GM12878 (cell line): ENCODE data around the gene LSAMP. TPM values are rescaled to one million over a fixed set of nuclear protein-coding genes. Genes with fewer than 3 reads are reported as not detected.

Source experiments
- ATAC-seq: fragments of 200-7000 bp; cut with Tn5 transposase; 3 replicates; pipeline ENCODE4 v1.9.1; 2020; ENCODE audit warnings: mild to moderate bottlenecking, moderate library complexity
- BruUV-seq: library from RNA; stranded (reverse); fragments of 400-500 nt; replicated peaks from 2 replicates; lab custom pipeline; 2021; lab: Mats Ljungman, UMichigan
- CTCF ChIA-PET: fragments of 300-600 bp; sonication (Branson Sonifier 250); formaldehyde crosslinking; extraction: SDS; loops from one replicate; lab custom pipeline; 2021; ENCODE audit warnings: inconsistent platforms; lab: Yijun Ruan, JAX
- POLR2A ChIA-PET: fragments of 350-600 bp; formaldehyde crosslinking; extraction: SDS; loops from one replicate; lab custom pipeline; 2021; ENCODE audit warnings: inconsistent platforms; lab: Charles Lee
- RAD21 ChIA-PET: fragments of 300-600 bp; sonication (Branson Sonifier 250); formaldehyde crosslinking; loops from one replicate; lab custom pipeline; 2023; ENCODE audit warnings: antibody characterized with exemption; ENCODE audit not compliant: unreplicated experiment; lab: Charles Lee
- SMC1A ChIA-PET: fragments of 300-600 bp; sonication (Branson Sonifier 250); formaldehyde crosslinking; loops from one replicate; lab custom pipeline; 2023; ENCODE audit not compliant: unreplicated experiment, uncharacterized antibody; lab: Charles Lee
- DNase-seq: peaks from one replicate; pipeline ENCODE4 v3.0.0-alpha.2; 2011; ENCODE audit warnings: low read depth, low spot score
- FAIRE-seq: peaks from 3 replicates; lab custom pipeline; 2011; peaks lifted over from hg19 to GRCh38; lab: Jason Lieb, UNC
- H2AFZ ChIP-seq: 2 replicates; pipeline ENCODE4 v1.6.0; 2011; ENCODE audit warnings: low read depth, low read length, control low read depth; ENCODE audit not compliant: control insufficient read depth
- H3K27ac ChIP-seq: 2 replicates; pipeline ENCODE4 v1.5.1; 2011; ENCODE audit warnings: control low read depth; ENCODE audit not compliant: control insufficient read depth, insufficient read depth
- H3K27me3 ChIP-seq, 2 experiments: replicated peaks in 1 of 2; 2 replicates each; pipeline versions ENCODE4 v1.6.0 to v1.6.1; 2011; ENCODE audit warnings: low read length in 1 of 2; ENCODE audit not compliant: control insufficient read depth in 2 of 2, insufficient read depth in 2 of 2
- H3K36me3 ChIP-seq, 2 experiments: 2 replicates each; pipeline ENCODE4 v1.5.1; 2011; ENCODE audit warnings: low read length in 1 of 2; ENCODE audit not compliant: control insufficient read depth in 2 of 2, insufficient read depth in 2 of 2
- H3K4me1 ChIP-seq: 2 replicates; pipeline ENCODE4 v1.6.1; 2011; ENCODE audit warnings: mild to moderate bottlenecking, low read length, moderate library complexity, mixed read lengths; ENCODE audit not compliant: control insufficient read depth, insufficient read depth
- H3K4me2 ChIP-seq: 2 replicates; pipeline ENCODE4 v1.6.0; 2011; ENCODE audit warnings: control low read depth; ENCODE audit not compliant: control insufficient read depth, insufficient read depth
- H3K4me3 ChIP-seq: fragments of 200-600 bp; sonication (generic); 2 replicates; pipeline ENCODE4 v1.5.1; 2016
- H3K79me2 ChIP-seq: 2 replicates; pipeline ENCODE4 v1.6.0; 2011; ENCODE audit warnings: low read length; ENCODE audit not compliant: control insufficient read depth, insufficient read depth
- H3K9ac ChIP-seq: 2 replicates; pipeline ENCODE4 v1.8.0; 2011; ENCODE audit warnings: low read length, control low read depth, mixed read lengths; ENCODE audit not compliant: control insufficient read depth, insufficient read depth
- H3K9me3 ChIP-seq: replicated peaks from 3 replicates; pipeline ENCODE4 v1.5.1; 2011; ENCODE audit warnings: mild to moderate bottlenecking, low read length; ENCODE audit not compliant: control insufficient read depth, insufficient read depth
- H4K20me1 ChIP-seq: 2 replicates; pipeline ENCODE4 v1.6.0; 2011; ENCODE audit not compliant: control insufficient read depth, insufficient read depth
- EGR1 ChIP-seq, 2 experiments: IDR thresholded peaks; 1 replicate in 1 of 2; 2 replicates in 1 of 2; pipeline ENCODE4 v1.6.1; 2011 to 2012; ENCODE audit warnings: low read depth in 2 of 2, low read length in 2 of 2, borderline replicate concordance in 1 of 2, mild to moderate bottlenecking in 1 of 2, moderate library complexity in 1 of 2
- ETV6 ChIP-seq, 2 experiments: fragments of 450-650 bp in 1 of 2; IDR thresholded peaks in 1 of 2; conservative IDR thresholded peaks in 1 of 2; 2 replicates each; pipeline ENCODE4 v1.6.1; 2014; ENCODE audit warnings: antibody characterized with exemption in 1 of 2, borderline replicate concordance in 1 of 2, low read depth in 1 of 2, mild to moderate bottlenecking in 1 of 2, moderate library complexity in 1 of 2
- FOXM1 ChIP-seq: IDR thresholded peaks from 2 replicates; pipeline ENCODE4 v1.6.1; 2012; ENCODE audit warnings: low read depth, mild to moderate bottlenecking, inconsistent platforms, low read length, moderate library complexity
- HDAC6 ChIP-seq: fragments of 200-600 bp; sonication (generic); IDR thresholded peaks from one replicate; pipeline ENCODE4 v1.8.0; 2017; ENCODE audit warnings: antibody characterized with exemption; ENCODE audit not compliant: unreplicated experiment
- HSF1 ChIP-seq: fragments of 150-350 bp; IDR thresholded peaks from 2 replicates; pipeline ENCODE4 v1.6.1; 2014; ENCODE audit warnings: mild to moderate bottlenecking, low read depth, low read length
- LARP7 ChIP-seq: fragments of 450-650 bp; IDR thresholded peaks from 2 replicates; pipeline ENCODE4 v1.6.1; 2017; ENCODE audit warnings: mild to moderate bottlenecking
- MLLT1 ChIP-seq: fragments of 450-650 bp; IDR thresholded peaks from 2 replicates; pipeline ENCODE4 v1.6.1; 2016; ENCODE audit warnings: mild to moderate bottlenecking
- NFXL1 ChIP-seq: fragments of 450-650 bp; IDR thresholded peaks from 2 replicates; pipeline ENCODE4 v1.6.1; 2017; ENCODE audit warnings: antibody characterized with exemption, mild to moderate bottlenecking, borderline replicate concordance
- NR2C1 ChIP-seq: fragments of 450-650 bp; IDR thresholded peaks from 2 replicates; pipeline ENCODE4 v1.6.1; 2017; ENCODE audit warnings: antibody characterized with exemption, mild to moderate bottlenecking, moderate library complexity
- PAX8 ChIP-seq: fragments of 450-650 bp; IDR thresholded peaks from 2 replicates; pipeline ENCODE4 v1.6.1; 2017; ENCODE audit warnings: mild to moderate bottlenecking, moderate library complexity
- POU2F2 ChIP-seq: IDR thresholded peaks from 3 replicates; pipeline ENCODE4 v1.6.1; 2011; ENCODE audit warnings: low read depth, mild to moderate bottlenecking, low read length, borderline replicate concordance
- RCOR1 ChIP-seq: conservative IDR thresholded peaks from 2 replicates; pipeline ENCODE4 v1.6.1; 2012; ENCODE audit warnings: low read depth, low read length, improper control_type of control experiment
- SIX5 ChIP-seq: IDR thresholded peaks from 2 replicates; pipeline ENCODE4 v1.6.1; 2011; ENCODE audit warnings: mild to moderate bottlenecking, low read depth, low read length, moderate library complexity; ENCODE audit not compliant: severe bottlenecking
- WGBS: methylation state at CpG from one replicate; pipeline ENCODE4 v1.1.6; 2016; ENCODE audit warnings: low lambda C conversion rate; ENCODE audit not compliant: insufficient replicate concordance, insufficient coverage; ENCODE audit errors: missing lambda C conversion rate; 5-methylcytosine and 5-hydroxymethylcytosine counted together
- in situ Hi-C: fragments of 300-500 bp; cut with MboI; formaldehyde crosslinking; loops from 9 replicates; pipeline ENCODE4 v1.14.3; 2018; ENCODE audit warnings: mixed read lengths
- intact Hi-C: fragments of 100-400 bp; cut with micrococcal nuclease; formaldehyde crosslinking; loops from one replicate; pipeline ENCODE4 v1.14.2; 2022; ENCODE audit not compliant: unreplicated experiment
- polyA plus RNA-seq, 11 experiments: library from polyadenylated mRNA; depleted of rRNA in 4 of 11; unstranded in 6 of 11; stranded (reverse) in 5 of 11; fragments of >200 nt; fragmentation: Nextera tagmentation in 4 of 11; fragmentation: Illumina TruSeq in 1 of 11; extraction: Ambion mirVana in 4 of 11; extraction: Trizol in 1 of 11; gene quantifications; 1 replicate in 1 of 11; 2 replicates in 10 of 11; pipeline versions ENCODE4 v1.2.1 to v1.2.3, GENCODE V29; 2011 to 2016; ENCODE audit warnings: inconsistent platforms in 2 of 11, missing spikeins in 2 of 11, low read depth in 1 of 11
- total RNA-seq, 4 experiments: library from RNA; depleted of rRNA in 3 of 4; stranded (reverse); fragments of >200 nt in 3 of 4; fragmentation: Illumina TruSeq in 1 of 4; extraction: Trizol in 1 of 4; gene quantifications; 2 replicates each; pipeline versions ENCODE4 v1.2.1 to v1.2.3, GENCODE V29; 2013 to 2021
- TF ChIP-seq, protein P1 (sequence below): fragments of 150-350 bp; IDR thresholded peaks from 2 replicates; pipeline ENCODE4 v1.6.1; 2016; ENCODE audit warnings: low read depth, low read length

The LSAMP gene
- total and polyA plus RNA-seq, 10 of the 15 experiments (the other 5 are each of a cell fraction or from before 2014, with no cell fraction given): 2.0 to 12.7 (median 6.5) TPM

DNA sequence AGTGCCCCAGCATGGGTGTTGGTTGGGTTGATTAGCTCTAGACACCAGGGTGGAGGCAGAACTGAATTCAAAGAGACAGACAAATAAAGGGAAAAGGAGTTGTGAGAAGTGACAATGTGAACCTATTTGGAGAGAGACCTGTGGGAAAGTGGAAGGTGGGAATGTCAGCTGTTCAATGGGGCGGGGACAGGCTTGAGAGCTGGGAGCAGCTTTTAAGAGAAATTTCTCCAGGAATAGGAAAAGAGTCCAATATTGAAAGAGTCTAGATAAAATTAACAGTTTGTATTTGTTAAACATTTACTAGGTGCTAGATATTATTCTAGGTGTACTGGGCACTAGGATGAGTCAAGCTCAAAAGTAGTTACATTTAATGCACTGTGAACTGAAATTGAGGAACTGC is 596.6 kb downstream of the LSAMP start:
- ChIA-PET CTCF (interaction anchor here (0.8 to 2.7 kb wide), 6 partner anchors 8 to 18 kb away, joined by 3 to 14 read pairs (median 3); no protein-coding TSS in a partner anchor), SMC1A (interaction anchor here (0.5 to 1.7 kb wide), 7 partner anchors 11 to 1152 kb away, joined by 3 to 5 read pairs (median 3); no protein-coding TSS in a partner anchor)
- Histone ChIP-seq H3K4me3 (no peak overlapping the region), H3K4me2 (no peak overlapping the region)
- FAIRE-seq: no peak
- DNase-seq: no peak
- TF ChIP-seq PAX8 (no peak), RCOR1 (no peak), NFXL1 (no peak), HDAC6 (no peak), ETV6 (conservative IDR thresholded peaks at IDR 0.05 in 1 of 2, IDR thresholded peaks at IDR 0.05 in 1 of 2; ENCODE audit: borderline replicate concordance in 1 of 2, low read depth in 1 of 2) (no peak), MLLT1 (no peak), EGR1 (IDR thresholded peaks at IDR 0.05; ENCODE audit: borderline replicate concordance in 1 of 2, low read depth in 2 of 2, low read length in 2 of 2) (no peak), FOXM1 (no peak), POU2F2 (no peak), LARP7 (no peak), HSF1 (no peak), NR2C1 (no peak), SIX5 (no peak)
- TF ChIP-seq, protein P1, sequence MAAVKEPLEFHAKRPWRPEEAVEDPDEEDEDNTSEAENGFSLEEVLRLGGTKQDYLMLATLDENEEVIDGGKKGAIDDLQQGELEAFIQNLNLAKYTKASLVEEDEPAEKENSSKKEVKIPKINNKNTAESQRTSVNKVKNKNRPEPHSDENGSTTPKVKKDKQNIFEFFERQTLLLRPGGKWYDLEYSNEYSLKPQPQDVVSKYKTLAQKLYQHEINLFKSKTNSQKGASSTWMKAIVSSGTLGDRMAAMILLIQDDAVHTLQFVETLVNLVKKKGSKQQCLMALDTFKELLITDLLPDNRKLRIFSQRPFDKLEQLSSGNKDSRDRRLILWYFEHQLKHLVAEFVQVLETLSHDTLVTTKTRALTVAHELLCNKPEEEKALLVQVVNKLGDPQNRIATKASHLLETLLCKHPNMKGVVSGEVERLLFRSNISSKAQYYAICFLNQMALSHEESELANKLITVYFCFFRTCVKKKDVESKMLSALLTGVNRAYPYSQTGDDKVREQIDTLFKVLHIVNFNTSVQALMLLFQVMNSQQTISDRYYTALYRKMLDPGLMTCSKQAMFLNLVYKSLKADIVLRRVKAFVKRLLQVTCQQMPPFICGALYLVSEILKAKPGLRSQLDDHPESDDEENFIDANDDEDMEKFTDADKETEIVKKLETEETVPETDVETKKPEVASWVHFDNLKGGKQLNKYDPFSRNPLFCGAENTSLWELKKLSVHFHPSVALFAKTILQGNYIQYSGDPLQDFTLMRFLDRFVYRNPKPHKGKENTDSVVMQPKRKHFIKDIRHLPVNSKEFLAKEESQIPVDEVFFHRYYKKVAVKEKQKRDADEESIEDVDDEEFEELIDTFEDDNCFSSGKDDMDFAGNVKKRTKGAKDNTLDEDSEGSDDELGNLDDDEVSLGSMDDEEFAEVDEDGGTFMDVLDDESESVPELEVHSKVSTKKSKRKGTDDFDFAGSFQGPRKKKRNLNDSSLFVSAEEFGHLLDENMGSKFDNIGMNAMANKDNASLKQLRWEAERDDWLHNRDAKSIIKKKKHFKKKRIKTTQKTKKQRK: no peak
- TF ChIP-seq, all 136 proteins: peak for 0
- H2AFZ ChIP-seq: no peak overlapping the region
- intact Hi-C loops: no loop called here
- POLR2A ChIA-PET: no interaction called here
- no peak overlapping the region for H3K9ac ChIP-seq
- H3K27me3 ChIP-seq: no peaks in the 10 kb centered on the region
- WGBS: 0% methylated on average over 1 of the region's 1 CpG
- in situ Hi-C loops: no loop called here
- H3K36me3 ChIP-seq: no peaks in the 10 kb centered on the region
- H3K27ac ChIP-seq: no peak overlapping the region
- no TSS peak for BruUV-seq
- no peak for ATAC-seq
- H4K20me1 ChIP-seq: no peaks in the 10 kb centered on the region
- RAD21 ChIA-PET: interaction anchor here (0.6 kb wide), 1 partner anchor 235 kb away, joined by 6 read pairs; no protein-coding TSS in a partner anchor
- no peaks in the 10 kb centered on the region for H3K79me2 ChIP-seq
- H3K4me1 ChIP-seq: no peaks in the 10 kb centered on the region
- H3K9me3 ChIP-seq: no peaks in the 10 kb centered on the region
